Mesendoderm (in vitro differentiated cells): ENCODE results near the gene NAA80.

Experiments
- DNase-seq: peaks from one replicate; pipeline ENCODE4 v3.0.0; 2013
- H2AK5ac ChIP-seq: 2 replicates; pipeline ENCODE4 v1.6.1; 2013; ENCODE audit warnings: low read length, inconsistent platforms
- H2BK120ac ChIP-seq: 2 replicates; pipeline ENCODE4 v1.6.1; 2013; ENCODE audit warnings: low read depth, mild to moderate bottlenecking, low read length, moderate library complexity, mixed read lengths
- H2BK15ac ChIP-seq: replicated peaks from 2 replicates; pipeline ENCODE4 v1.6.1; 2013; ENCODE audit warnings: low read depth, mild to moderate bottlenecking, moderate library complexity
- H2BK5ac ChIP-seq: 2 replicates; pipeline ENCODE4 v1.6.1; 2013; ENCODE audit warnings: low read length, inconsistent platforms
- H3K18ac ChIP-seq: 2 replicates; pipeline ENCODE4 v1.6.1; 2013; ENCODE audit warnings: mild to moderate bottlenecking, low read length, mixed read lengths
- H3K23ac ChIP-seq: one replicate; pipeline ENCODE4 v1.6.1; 2013; ENCODE audit warnings: low read length
- H3K27ac ChIP-seq: 2 replicates; pipeline ENCODE4 v1.5.1; 2013; ENCODE audit warnings: low read depth, mild to moderate bottlenecking, inconsistent platforms, low read length, moderate library complexity
- H3K27me3 ChIP-seq: 2 replicates; pipeline ENCODE4 v1.6.1; 2013; ENCODE audit warnings: low read length, control low read depth, mild to moderate bottlenecking, inconsistent platforms; ENCODE audit not compliant: insufficient read depth, poor library complexity
- H3K36me3 ChIP-seq: 2 replicates; pipeline ENCODE4 v1.6.1; 2013; ENCODE audit warnings: low read length, inconsistent platforms; ENCODE audit not compliant: control insufficient read depth, insufficient read depth
- H3K4ac ChIP-seq: one replicate; pipeline ENCODE4 v1.6.1; 2013; ENCODE audit warnings: low read depth, mild to moderate bottlenecking, low read length, moderate library complexity
- H3K4me1 ChIP-seq: 2 replicates; pipeline ENCODE4 v1.6.1; 2013; ENCODE audit warnings: low read depth, low read length, inconsistent platforms; ENCODE audit not compliant: control insufficient read depth
- H3K4me2 ChIP-seq: 2 replicates; pipeline ENCODE4 v1.6.1; 2013; ENCODE audit warnings: low read length
- H3K4me3 ChIP-seq: 2 replicates; pipeline ENCODE4 v1.5.1; 2013; ENCODE audit warnings: mild to moderate bottlenecking, low read length
- H3K56ac ChIP-seq: one replicate; pipeline ENCODE4 v1.6.1; 2013; ENCODE audit warnings: low read length
- H3K79me1 ChIP-seq: 2 replicates; pipeline ENCODE4 v1.6.1; 2013; ENCODE audit warnings: low read length, inconsistent platforms
- H3K79me2 ChIP-seq: 2 replicates; pipeline ENCODE4 v1.6.1; 2013; ENCODE audit warnings: mild to moderate bottlenecking, low read length; ENCODE audit not compliant: control insufficient read depth, insufficient read depth
- H3K9ac ChIP-seq: 2 replicates; pipeline ENCODE4 v1.6.1; 2013; ENCODE audit warnings: low read length, inconsistent platforms
- H4K5ac ChIP-seq: one replicate; pipeline ENCODE4 v1.6.1; 2013; ENCODE audit warnings: low read length
- H4K8ac ChIP-seq: one replicate; pipeline ENCODE4 v1.6.1; 2013; ENCODE audit warnings: low read depth, mild to moderate bottlenecking, control low read depth, low read length, moderate library complexity
- WGBS: extraction: QIAGEN DNeasy Blood & Tissue Kit; methylation state at CpG from one replicate; pipeline ENCODE4 v1.1.7; 2013; ENCODE audit warnings: low lambda C conversion rate, missing lambda C conversion rate; ENCODE audit not compliant: insufficient coverage; ENCODE audit errors: extremely low coverage; 5-methylcytosine and 5-hydroxymethylcytosine counted together

The NAA80 gene

DNA sequence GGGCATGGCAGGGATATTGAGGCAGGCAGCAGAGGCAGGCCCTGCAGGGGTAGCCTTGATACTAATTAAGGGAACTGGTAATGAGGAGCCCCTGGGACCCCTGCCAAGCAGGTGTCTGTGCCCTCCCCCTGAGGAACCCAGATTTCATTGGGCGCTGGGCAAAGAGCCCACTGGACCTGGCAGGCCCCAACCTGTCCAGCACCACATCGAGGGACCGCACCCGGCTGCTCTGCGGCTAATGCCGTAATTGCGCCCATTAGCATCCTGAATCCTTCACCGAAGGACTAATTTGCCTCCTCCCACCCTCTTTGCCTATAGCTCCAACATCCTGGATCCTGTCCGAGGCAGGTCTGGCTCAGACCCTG, 44.0 kb downstream of the NAA80 start:
- no peak overlapping the region for H3K9ac ChIP-seq
- peaks cover 14% of the 10 kb centered on the region for H3K36me3 ChIP-seq
- H4K8ac ChIP-seq = no peak overlapping the region
- H3K23ac ChIP-seq = no peak overlapping the region
- H2BK5ac ChIP-seq = no peak overlapping the region
- WGBS = no CpG with 5 or more reads among the region's 9 CpGs
- H3K56ac ChIP-seq = no peak overlapping the region
- peaks cover 20% of the 10 kb centered on the region for H3K79me1 ChIP-seq
- DNase-seq = no peak
- H2AK5ac ChIP-seq = no peak overlapping the region
- no peak overlapping the region for H4K5ac ChIP-seq
- H3K4me1 ChIP-seq = no peaks in the 10 kb centered on the region
- no peak overlapping the region for H3K18ac ChIP-seq
- H3K4me2 ChIP-seq = no peak overlapping the region
- no peak overlapping the region for H2BK15ac ChIP-seq
- no peak overlapping the region for H2BK120ac ChIP-seq
- H3K79me2 ChIP-seq = peaks cover 12% of the 10 kb centered on the region
- no peak overlapping the region for H3K4me3 ChIP-seq
- H3K4ac ChIP-seq = no peak overlapping the region
- H3K27ac ChIP-seq = no peak overlapping the region
- H3K27me3 ChIP-seq = no peaks in the 10 kb centered on the region

GRCh38 chr3:50254577-50255250, 44.5 kb downstream of the NAA80 start:
- Histone ChIP-seq H3K79me2 (peaks cover 17% of the 10 kb centered on the region), H3K27ac (no peak overlapping the region), H3K23ac (no peak overlapping the region), H3K18ac (no peak overlapping the region), H3K9ac (no peak overlapping the region), H4K5ac (no peak overlapping the region), H3K4me2 (no peak overlapping the region), H4K8ac (no peak overlapping the region), H2BK15ac (no peak overlapping the region), H2BK120ac (no peak overlapping the region), H3K79me1 (peaks cover 25% of the 10 kb centered on the region), H3K4ac (no peak overlapping the region), H3K4me3 (no peak overlapping the region), H2BK5ac (no peak overlapping the region), H2AK5ac (no peak overlapping the region), H3K4me1 (no peaks in the 10 kb centered on the region), H3K56ac (no peak overlapping the region), H3K27me3 (no peaks in the 10 kb centered on the region), H3K36me3 (peaks cover 15% of the 10 kb centered on the region)
- WGBS = no CpG with 5 or more reads among the region's 8 CpGs
- peak; percentile 51 for DNase-seq

DNA sequence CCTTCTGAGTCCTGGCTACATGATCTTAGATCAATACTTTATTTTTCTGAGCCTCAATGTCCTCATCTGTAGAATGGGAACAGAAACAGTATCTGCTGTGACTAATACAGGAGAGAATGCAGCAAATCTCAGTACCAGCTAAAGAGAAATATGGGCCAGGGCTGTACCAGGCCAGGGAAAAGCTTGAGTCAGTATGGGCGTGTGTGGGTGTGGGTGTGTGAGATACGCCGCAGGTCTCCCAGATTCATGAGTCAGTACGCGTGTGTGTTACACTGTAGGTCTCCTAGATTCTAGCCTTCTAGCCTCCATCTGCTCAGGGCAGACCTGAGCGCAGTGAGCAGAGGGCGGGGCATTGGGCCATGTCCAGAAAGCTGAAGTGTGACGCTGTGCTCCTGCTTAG, 48.0 kb downstream of the NAA80 start:
- Histone ChIP-seq H3K36me3 (peaks cover 8% of the 10 kb centered on the region), H2AK5ac (no peak overlapping the region), H4K5ac (no peak overlapping the region), H2BK15ac (no peak overlapping the region), H3K79me1 (peaks cover 40% of the 10 kb centered on the region), H3K27me3 (no peaks in the 10 kb centered on the region), H3K4me3 (no peak overlapping the region), H3K23ac (no peak overlapping the region), H3K4ac (no peak overlapping the region), H3K56ac (no peak overlapping the region), H2BK5ac (no peak overlapping the region), H3K79me2 (peaks cover 43% of the 10 kb centered on the region), H3K9ac (no peak overlapping the region), H3K18ac (no peak overlapping the region), H4K8ac (no peak overlapping the region), H3K4me1 (peaks cover 8% of the 10 kb centered on the region), H2BK120ac (no peak overlapping the region), H3K27ac (no peak overlapping the region), H3K4me2 (no peak overlapping the region)
- no CpG with 5 or more reads among the region's 8 CpGs for WGBS
- no peak for DNase-seq

DNA sequence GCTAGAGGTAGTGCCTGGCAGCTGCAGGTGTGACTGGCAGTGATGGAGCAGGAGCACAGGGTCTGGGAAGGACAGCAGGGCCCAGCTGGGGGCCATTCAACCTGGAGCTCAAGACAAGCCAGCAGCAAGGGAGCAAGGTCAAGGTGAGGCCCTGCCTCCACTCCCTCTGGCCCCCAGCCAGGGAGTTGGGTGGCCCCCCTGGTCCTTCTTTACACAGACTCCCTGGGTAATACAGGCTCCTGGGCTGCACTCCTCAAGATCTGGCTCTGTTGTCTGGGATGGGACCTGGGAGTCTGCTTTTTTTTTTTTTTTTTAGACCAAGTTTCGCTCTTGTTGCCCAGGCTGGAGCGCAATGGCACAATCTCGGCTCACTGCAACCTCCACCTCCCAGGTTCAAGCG, 48.7 kb downstream of the NAA80 start:
- Histone ChIP-seq H3K23ac (no peak overlapping the region), H3K4me2 (no peak overlapping the region), H3K79me1 (peaks cover 40% of the 10 kb centered on the region), H3K79me2 (peaks cover 43% of the 10 kb centered on the region), H3K4ac (no peak overlapping the region), H3K56ac (no peak overlapping the region), H4K8ac (no peak overlapping the region), H3K36me3 (peaks cover 7% of the 10 kb centered on the region), H4K5ac (no peak overlapping the region), H3K4me1 (peaks cover 11% of the 10 kb centered on the region), H3K9ac (no peak overlapping the region), H3K27ac (no peak overlapping the region), H2BK120ac (no peak overlapping the region), H3K27me3 (no peaks in the 10 kb centered on the region), H2BK5ac (no peak overlapping the region), H3K18ac (no peak overlapping the region), H2AK5ac (no peak overlapping the region), H2BK15ac (no peak overlapping the region), H3K4me3 (no peak overlapping the region)
- no CpG with 5 or more reads among the region's 4 CpGs for WGBS
- no peak for DNase-seq

GRCh38 chr3:50249457-50249856, 49.7 kb downstream of the NAA80 start:
- H3K23ac ChIP-seq = no peak overlapping the region
- no peaks in the 10 kb centered on the region for H3K27me3 ChIP-seq
- no peak overlapping the region for H2BK5ac ChIP-seq
- H4K5ac ChIP-seq = no peak overlapping the region
- H3K4ac ChIP-seq = no peak overlapping the region
- H2BK120ac ChIP-seq = no peak overlapping the region
- H2AK5ac ChIP-seq = no peak overlapping the region
- peaks cover 12% of the 10 kb centered on the region for H3K4me1 ChIP-seq
- peaks cover 46% of the 10 kb centered on the region for H3K79me2 ChIP-seq
- peak overlapping the region; percentile 7 for H3K56ac ChIP-seq
- no peak overlapping the region for H3K9ac ChIP-seq
- no peak overlapping the region for H2BK15ac ChIP-seq
- no peak for DNase-seq
- H3K36me3 ChIP-seq = peaks cover 6% of the 10 kb centered on the region
- no CpG with 5 or more reads among the region's 5 CpGs for WGBS
- no peak overlapping the region for H3K4me2 ChIP-seq
- H3K79me1 ChIP-seq = peaks cover 41% of the 10 kb centered on the region
- no peak overlapping the region for H3K4me3 ChIP-seq
- no peak overlapping the region for H3K18ac ChIP-seq
- no peak overlapping the region for H4K8ac ChIP-seq
- H3K27ac ChIP-seq = no peak overlapping the region

DNA sequence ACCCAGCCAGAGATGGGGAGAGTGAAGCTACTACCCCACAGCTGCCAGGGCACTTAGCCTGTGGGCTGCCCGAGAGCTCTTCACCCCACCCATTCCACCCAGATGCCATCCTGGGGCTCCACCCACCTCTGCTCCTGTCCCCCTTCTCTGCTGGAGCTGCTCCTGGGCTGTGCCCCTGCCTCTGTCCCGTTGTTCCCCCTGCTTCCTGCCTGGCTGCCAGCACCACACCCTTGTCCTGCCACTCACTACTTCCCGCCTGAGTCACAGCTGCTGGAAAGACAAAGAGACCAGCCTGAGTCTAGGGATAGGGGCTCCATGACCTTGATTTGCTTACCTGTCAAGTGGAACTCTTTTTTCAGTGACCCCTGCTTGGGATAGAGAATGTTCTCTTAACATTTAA, 50.8 kb downstream of the NAA80 start:
- Histone ChIP-seq H3K36me3 (peaks cover 6% of the 10 kb centered on the region), H3K56ac (peak overlapping the region; percentile 30), H3K4me3 (no peak overlapping the region), H3K4me2 (no peak overlapping the region), H3K79me1 (peaks cover 43% of the 10 kb centered on the region), H3K18ac (no peak overlapping the region), H3K4ac (no peak overlapping the region), H2BK15ac (no peak overlapping the region), H3K9ac (peak overlapping the region; percentile 20), H4K8ac (no peak overlapping the region), H3K23ac (no peak overlapping the region), H2AK5ac (no peak overlapping the region), H3K27me3 (no peaks in the 10 kb centered on the region), H2BK5ac (no peak overlapping the region), H3K4me1 (peaks cover 12% of the 10 kb centered on the region), H2BK120ac (no peak overlapping the region), H3K79me2 (peaks cover 54% of the 10 kb centered on the region), H3K27ac (no peak overlapping the region), H4K5ac (no peak overlapping the region)
- no CpG with 5 or more reads among the region's 3 CpGs for WGBS
- no peak for DNase-seq
